K562 (cell line): ENCODE results near the gene ANK2.

Experiments
- ATF3 ChIP-seq, 2 experiments: fragments of 450-650 bp in 1 of 2; sonication (generic) in 1 of 2; formaldehyde crosslinking in 1 of 2; IDR thresholded peaks in 1 of 2; conservative IDR thresholded peaks in 1 of 2; 2 replicates each; pipeline versions ENCODE4 v1.6.1 to v1.8.1; 2016 to 2023; ENCODE audit warnings: mild to moderate bottlenecking in 2 of 2, moderate library complexity in 2 of 2, inconsistent platforms in 1 of 2, missing genetic modification reagents in 1 of 2
- CREBBP ChIP-seq: IDR thresholded peaks from one replicate; pipeline ENCODE4 v1.6.1; 2012; ENCODE audit warnings: low read depth, mild to moderate bottlenecking, control low read depth, inconsistent platforms, low read length
- CTCF ChIP-seq, 3 experiments: IDR thresholded peaks in 2 of 3; conservative IDR thresholded peaks in 1 of 3; 2 replicates each; pipeline ENCODE4 v1.5.1; 2011 to 2012; ENCODE audit warnings: low read length in 3 of 3, mild to moderate bottlenecking in 3 of 3, control low read depth in 2 of 3, improper control_type of control experiment in 1 of 3, inconsistent platforms in 1 of 3, low read depth in 1 of 3, mixed read lengths in 1 of 3, moderate library complexity in 1 of 3; ENCODE audit not compliant: insufficient read depth in 2 of 3
- LARP7 ChIP-seq: fragments of 450-650 bp; IDR thresholded peaks from 2 replicates; pipeline ENCODE4 v1.6.1; 2016
- NFIC ChIP-seq: fragments of 450-650 bp; IDR thresholded peaks from 2 replicates; pipeline ENCODE4 v1.6.1; 2017; ENCODE audit warnings: mild to moderate bottlenecking, inconsistent platforms
- POLR2AphosphoS5 ChIP-seq: IDR thresholded peaks from 2 replicates; pipeline ENCODE4 v1.6.1; 2011; ENCODE audit warnings: mild to moderate bottlenecking, low read depth, low read length, moderate library complexity; ENCODE audit not compliant: control insufficient read depth, insufficient read depth
- SP2 ChIP-seq: IDR thresholded peaks from 2 replicates; pipeline ENCODE4 v1.6.1; 2011; ENCODE audit warnings: mild to moderate bottlenecking, low read depth, low read length, moderate library complexity; ENCODE audit not compliant: poor library complexity, severe bottlenecking; ENCODE audit errors: extremely low read depth
- ZFX ChIP-seq: sonication (generic); formaldehyde crosslinking; IDR thresholded peaks from 2 replicates; pipeline ENCODE4 v1.8.0; 2022; ENCODE audit warnings: mild to moderate bottlenecking, missing genetic modification reagents, moderate library complexity
- ZSCAN29 ChIP-seq: fragments of 450-650 bp; IDR thresholded peaks from 2 replicates; pipeline ENCODE4 v1.6.1; 2017

GRCh38 chr4:113327494-113327893, 278.0 kb downstream of the ANK2 start:
- no peak for TF ChIP-seq LARP7
- no peak for TF ChIP-seq SP2
- TF ChIP-seq ZFX = no peak
- TF ChIP-seq POLR2AphosphoS5 = no peak
- no peak for TF ChIP-seq CTCF (IDR thresholded peaks at IDR 0.05 in 2 of 3, conservative IDR thresholded peaks at IDR 0.05 in 1 of 3; ENCODE audit: insufficient read depth in 2 of 3, low read depth in 1 of 3, low read length in 3 of 3)
- TF ChIP-seq ATF3 (IDR thresholded peaks at IDR 0.05) = no peak
- no peak for TF ChIP-seq ATF3 (CRISPR knock-in tag; conservative IDR thresholded peaks at IDR 0.05)
- no peak for TF ChIP-seq NFIC
- TF ChIP-seq CREBBP = no peak
- no peak for TF ChIP-seq ZSCAN29
